Occipital lobe (tissue), 2 donors: ENCODE measurements around the gene KRTAP1-5. TPM values are rescaled to one million over a fixed set of nuclear protein-coding genes. Genes with fewer than 3 reads are reported as not detected.
"Not testable (repeated sequence)": the region's sequence is repeated elsewhere in the genome, so short reads cannot be mapped to it uniquely, and the experiment has no call there.

Experiments used
- DNase-seq: peaks from one replicate; lab custom pipeline; 2025; lab: John Stamatoyannopoulos, UW
- total RNA-seq: library from RNA; depleted of rRNA; stranded (reverse); fragments of >200 nt; gene quantifications from one replicate; pipeline ENCODE4 v1.2.3, GENCODE V29; 2014

The KRTAP1-5 gene
- total RNA-seq, 1 donor from 2014 or later = not detected

DNA sequence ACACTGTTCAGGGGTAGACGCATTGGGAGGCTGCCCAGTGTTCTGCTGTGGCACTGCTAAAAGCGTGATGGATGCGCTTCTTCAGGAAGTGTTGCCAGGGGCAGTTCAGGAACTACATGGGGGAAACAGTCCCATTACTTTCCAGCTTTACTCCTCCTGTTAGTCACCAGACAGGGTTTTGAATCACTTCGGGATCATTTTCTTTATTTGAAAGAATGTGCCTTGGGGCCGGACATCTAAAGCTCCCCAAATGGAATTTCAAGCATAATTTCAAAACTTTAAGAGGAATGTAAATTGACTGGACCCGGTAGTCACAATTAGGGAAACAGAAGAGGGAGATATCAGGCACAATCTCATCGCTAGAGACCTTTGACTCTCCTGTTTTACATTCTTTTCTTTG lies 21.4 kb upstream of the KRTAP1-5 start:
- DNase-seq = no peak

DNA sequence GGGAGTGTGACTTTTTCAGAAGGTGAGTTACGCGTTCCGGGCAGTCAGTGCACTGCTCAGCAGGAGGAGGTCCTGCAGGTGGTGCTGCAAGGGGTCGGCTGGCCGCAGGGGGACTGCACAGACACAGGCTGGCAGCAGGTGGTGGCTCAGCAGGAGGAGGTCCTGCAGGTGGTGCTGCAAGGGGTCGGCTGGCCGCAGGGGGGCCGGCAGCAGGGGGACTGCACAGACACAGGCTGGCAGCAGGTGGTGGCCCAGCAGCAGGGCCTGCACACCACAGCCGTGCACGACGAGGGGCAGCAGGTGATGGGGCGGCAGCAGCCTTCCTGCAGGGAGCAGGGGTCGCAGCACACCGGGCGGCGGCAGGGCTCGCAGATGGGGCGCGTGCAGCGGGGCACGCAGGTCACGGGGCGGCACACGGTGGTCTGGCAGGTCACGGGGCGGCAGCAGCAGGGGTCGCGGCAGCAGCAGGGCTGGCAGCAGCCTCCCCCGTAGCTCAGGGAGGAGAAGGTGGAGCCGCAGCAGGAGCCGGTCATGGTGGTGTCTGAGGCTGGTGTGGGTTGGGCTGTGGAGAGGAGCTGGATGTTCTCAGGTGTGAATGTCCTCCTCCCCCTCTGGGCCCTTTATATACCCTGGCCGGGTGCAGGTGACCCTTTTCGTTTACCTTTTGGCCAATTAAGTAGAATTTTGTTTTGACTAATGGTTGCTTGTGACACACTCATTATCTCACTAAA lies 19.9 kb upstream of the KRTAP1-5 start, which contains the start of gene KRTAP2-1:
KRTAP2-1 (minus strand) TSS at position 582 of the 731 bp plus-strand sequence; CDS start at position 533, 49 bp downstream.
- DNase-seq = not testable (repeated sequence)

DNA sequence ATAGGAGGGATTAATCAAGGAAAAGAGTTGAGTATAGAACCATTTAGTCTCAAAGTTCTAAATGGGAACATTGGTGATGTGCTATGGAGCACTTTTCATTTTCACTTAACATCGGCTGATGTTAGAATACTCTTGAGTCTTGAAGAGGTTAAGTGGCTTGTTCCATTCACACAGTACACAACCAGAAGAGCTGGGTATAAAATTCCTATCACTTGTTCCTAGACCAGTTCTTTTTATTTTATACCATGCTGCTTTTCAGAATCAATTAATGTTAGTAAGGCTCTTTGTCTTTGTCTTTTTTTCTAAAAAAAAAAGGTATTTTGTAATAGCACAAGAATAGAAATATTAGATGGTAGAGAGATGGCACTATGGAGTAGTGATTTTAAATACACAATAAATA lies 15.9 kb upstream of the KRTAP1-5 start:
- DNase-seq = no peak

DNA sequence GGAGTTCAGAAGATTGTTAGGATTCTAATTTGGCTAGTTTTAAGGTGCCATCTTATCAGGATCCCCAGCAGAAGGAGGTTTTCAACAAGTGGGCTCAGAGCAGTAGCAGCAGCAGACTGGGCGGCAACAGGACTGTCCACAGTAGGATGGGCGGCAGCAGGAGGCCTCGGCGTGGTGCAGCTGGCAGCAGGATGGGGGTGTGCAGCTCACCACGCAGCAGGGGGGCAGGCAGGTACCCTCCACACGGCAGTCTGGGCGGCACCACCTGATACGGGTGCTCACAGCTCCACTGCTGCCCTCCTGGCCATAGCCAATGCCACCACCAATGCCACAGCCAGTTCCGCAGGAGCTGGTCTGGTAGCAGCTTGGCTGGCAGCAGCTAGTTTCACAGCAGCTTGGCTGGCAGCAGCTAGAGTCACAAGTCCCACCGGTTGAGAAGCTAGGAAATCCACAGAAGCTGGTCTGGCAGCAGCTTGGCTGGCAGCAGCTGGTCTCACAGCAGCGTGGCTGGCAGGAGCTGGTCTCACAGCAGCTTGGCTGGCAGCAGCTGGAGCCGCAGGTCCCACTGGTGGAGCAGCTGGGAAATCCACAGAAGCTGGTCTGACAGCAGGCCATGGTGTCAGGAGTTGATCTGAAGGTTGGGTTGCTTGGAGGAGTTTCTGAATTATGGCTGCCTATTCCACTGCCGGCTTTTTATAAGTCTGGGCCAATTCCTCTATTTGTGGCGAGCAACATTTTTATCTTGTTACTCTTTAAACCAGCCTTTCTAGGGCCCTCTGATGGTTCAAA lies 14.0 kb upstream of the KRTAP1-5 start, which contains the start of gene KRTAP1-1:
KRTAP1-1 (minus strand) TSS at position 668 of the 789 bp plus-strand sequence; CDS start at position 615, 53 bp downstream.
- DNase-seq = not testable (repeated sequence)

DNA sequence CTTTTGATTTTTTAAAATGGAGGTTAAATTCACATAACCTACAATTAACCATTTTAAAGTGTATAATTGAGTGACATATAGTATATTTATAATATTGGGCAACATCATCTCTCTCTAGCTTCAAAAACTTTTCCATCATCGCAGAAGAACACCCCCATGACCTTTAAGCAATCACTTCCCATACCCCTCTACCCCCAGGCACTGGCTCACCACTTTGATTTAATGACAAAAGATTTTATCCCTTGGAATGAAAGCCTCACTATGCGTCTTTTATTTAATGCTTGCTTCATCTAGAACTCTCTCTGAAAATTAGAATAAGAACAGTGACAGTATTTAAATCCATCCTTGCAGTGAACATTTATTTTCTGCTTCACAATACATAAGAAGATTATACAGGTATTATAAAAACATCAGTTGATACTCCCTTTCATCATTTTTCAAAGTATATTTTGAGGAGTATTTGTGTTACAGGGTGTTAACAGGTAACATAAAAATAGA lies 10.9 kb upstream of the KRTAP1-5 start:
- no peak for DNase-seq

DNA sequence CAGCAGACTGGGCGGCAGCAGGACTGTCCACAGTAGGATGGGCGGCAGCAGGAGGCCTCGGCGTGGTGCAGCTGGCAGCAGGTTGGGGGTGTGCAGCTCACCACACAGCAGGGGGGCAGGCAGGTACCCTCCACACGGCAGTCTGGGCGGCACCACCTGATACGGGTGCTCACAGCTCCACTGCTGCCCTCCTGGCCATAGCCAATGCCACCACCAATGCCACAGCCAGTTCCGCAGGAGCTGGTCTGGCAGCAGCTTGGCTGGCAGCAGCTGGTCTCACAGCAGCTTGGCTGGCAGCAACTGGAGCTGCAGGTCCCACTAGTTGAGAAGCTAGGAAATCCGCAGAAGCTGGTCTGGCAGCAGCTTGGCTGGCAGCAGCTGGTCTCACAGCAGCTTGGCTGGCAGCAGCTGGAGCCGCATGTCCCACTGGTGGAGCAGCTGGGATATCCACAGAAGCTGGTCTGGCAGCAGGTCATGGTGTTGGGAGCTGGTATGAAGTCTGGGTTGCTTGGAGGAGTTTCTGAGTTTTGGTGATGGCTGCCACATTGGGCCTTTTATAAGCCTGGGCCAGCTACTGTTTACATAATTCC lies 7.4 kb upstream of the KRTAP1-5 start, which contains the start of gene KRTAP1-3:
KRTAP1-3 (minus strand) TSS at position 529 of the 590 bp plus-strand sequence; CDS start at position 476, 53 bp downstream.
- not testable (repeated sequence) for DNase-seq

DNA sequence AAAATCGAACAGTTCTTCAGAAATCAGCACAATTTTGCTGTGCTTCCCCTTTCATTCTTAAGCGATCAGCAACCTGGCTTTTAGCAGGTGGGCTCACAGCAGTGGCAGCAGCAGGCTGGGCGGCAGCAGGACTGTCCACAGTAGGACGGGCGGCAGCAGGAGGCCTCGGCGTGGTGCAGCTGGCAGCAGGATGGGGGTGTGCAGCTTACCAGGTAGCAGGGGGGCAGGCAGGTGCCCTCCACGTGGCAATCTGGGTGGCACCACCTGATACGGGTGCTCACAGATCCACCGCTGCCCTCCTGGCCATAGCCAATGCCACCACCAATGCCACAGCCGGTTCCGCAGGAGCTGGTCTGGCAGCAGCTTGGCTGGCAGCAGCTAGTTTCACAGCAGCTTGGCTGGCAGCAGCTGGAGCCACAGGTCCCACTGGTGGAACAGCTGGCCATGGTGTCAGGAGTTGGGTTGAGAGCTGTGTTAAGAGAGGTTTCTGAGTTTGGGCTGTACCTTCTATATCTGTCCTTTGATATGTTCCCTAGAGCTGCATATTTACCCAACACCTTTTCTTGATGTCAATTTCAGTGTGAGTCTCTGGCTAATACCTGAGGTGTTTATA lies 2.7 kb upstream of the KRTAP1-5 start, which contains the start of gene KRTAP1-4:
KRTAP1-4 (minus strand) TSS at position 563 of the 613 bp plus-strand sequence; CDS start at position 446, 117 bp downstream.
- no peak for DNase-seq

DNA sequence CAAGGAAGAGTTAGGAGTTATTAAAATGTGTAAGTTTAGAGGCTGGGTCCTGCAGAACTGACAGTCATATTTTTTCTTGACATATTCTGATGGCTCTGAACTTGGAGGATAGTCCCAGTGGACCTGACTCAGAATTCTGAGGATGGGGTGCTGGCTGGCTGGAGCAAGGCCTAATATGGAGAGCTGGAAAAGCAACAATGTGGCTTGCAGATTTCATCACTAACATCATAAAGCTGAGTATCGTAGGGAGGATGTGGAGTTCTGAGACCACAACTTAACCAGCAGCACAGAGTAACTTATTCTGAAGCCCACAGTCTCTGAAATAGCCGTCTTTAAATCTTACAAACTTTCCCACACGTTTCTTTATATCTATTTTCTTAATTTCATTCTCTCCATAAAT lies 2.3 kb downstream of the KRTAP1-5 start:
- DNase-seq = no peak

DNA sequence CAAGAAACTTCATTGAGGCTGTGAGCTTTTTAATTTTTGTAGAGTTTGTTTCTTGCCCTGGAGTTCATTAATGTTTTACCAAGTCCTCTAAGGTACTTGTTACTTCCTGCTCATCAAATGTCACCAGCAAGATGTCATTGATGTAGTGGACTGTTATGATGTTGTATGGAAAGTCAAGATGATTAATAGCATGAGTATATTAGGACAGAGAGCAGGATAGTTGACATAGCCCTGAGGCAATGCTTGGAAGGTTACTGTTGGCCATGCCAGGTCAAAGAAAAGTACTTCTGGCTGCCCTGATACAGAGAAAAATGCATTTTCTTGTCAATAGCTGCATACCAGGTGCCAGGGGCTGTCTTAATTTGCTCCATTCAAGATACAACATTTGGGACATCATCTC lies 6.7 kb downstream of the KRTAP1-5 start:
- no peak for DNase-seq

DNA sequence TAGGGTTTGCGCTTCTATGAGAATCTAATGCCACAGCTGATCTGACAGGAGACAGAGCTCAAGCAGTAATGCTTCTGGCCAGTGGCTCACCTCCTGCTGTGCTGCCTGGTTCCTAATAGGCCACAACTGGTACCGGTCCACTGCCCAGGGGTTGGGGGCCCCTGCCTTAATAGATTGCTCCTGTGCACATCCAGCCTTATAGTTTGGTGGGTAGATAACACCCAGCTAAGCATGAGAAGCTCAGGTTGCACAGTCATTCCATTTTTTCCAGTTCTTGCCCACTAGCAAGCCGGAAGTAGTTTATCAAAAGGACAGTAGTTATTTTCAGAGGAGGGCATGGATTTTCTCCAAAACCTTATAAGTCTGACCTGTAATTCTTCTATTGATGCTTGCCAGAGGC lies 7.6 kb downstream of the KRTAP1-5 start:
- DNase-seq = no peak

DNA sequence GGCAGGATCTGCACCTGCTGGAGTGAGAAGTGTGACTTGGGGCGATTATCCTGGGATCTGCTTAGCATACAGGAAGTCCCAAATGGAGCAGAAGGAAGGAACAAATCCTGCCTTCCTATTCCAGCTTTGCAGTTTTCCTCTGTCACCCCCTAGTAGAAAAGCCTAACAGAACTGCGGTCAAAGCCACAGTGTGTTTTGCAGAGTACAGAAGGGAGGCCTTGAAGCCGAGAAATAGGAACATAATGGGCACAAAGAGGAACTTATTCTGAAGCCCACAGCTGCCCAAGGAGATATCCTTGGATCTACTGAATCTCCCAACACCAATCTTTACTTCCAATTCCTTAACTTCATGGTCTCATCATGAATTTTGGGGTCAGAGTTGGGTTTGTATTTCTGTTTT lies 8.5 kb downstream of the KRTAP1-5 start:
- DNase-seq = no peak

DNA sequence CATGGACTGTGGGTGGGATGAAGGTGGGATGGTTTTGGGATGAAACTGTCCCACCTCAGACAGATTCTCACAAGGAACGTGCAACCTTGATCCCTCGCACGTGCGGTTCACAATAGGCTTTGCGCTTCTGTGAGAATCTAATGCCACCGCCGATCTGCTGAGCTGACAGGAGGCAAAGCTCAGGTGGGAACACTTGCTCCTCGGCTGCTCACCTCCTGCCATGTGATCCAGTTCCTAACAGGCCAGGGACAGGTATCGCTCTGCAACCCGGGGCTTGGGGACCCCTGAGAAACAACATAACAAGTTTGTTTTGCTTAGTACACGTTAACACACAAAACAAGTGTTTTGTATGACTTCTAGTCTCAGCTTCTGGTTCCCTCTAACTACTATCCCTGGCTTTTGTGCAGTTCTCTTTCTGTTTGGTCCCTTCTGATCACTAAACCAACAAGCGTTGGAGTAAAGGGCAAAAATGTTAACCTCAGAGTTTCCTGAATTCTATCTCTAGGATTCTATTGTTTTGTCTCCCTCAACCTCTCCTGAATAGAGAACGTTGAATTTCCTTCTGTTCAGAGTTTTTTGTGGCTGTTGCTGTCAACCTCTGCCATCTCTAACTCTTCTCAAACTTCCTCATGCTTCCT lies 10.3 kb downstream of the KRTAP1-5 start:
- DNase-seq = no peak

DNA sequence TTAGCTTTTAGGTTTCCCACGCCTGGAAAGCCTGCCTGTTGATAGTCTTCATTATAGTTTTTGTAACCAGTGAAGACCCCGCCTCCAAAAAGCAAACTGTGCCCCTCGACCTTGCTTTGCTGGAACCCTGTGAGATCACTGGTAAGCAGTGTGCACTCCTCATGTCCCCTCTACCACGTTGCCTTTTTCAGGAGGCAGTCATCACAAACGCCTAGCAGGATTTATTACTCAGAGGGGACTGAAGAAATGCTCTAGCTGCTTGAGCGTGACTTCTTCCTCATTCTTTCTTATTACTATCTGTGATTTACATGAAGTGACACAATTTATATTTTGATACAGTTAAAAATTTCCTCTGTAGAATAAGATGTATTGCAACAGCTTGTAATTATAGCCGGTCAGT lies 11.6 kb downstream of the KRTAP1-5 start:
- DNase-seq = no peak

DNA sequence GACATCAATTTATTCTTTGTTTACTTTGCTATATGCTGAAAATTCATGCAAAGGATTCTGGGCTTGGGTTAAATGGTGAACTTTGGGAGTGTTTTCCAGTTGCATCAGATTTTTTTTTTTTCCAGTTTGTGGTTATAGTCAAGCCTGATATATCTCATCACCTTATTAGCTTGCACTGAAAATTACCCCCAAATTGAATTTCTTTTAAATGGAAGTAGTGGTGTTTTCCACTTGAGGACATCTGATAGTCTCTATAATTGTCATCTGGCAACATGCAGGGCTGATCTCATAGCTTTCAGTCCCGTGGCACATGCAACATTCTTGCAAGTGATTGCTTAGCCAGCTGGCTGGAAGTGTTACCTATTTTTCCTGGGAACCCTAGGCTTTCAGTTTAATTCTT lies 13.4 kb downstream of the KRTAP1-5 start:
- no peak for DNase-seq

DNA sequence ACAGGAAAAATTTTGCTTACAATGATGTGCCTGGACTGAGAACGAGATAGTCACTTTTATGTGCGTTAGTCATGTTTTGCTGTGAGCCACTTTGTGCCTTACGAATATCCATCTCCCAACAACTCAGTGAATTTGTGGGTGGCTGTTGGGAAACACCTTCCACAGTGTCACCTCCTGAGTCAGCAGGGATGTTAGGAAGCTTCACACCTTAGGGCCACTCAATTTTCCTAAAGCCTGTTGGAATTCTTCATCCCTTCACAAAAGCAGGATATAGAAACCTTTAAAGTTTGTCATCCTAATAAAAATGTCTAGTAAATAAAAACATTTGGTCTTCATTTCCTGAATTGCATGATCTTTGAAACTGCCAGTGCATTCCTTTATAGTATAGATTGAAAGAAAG lies 13.8 kb downstream of the KRTAP1-5 start:
- DNase-seq = no peak

DNA sequence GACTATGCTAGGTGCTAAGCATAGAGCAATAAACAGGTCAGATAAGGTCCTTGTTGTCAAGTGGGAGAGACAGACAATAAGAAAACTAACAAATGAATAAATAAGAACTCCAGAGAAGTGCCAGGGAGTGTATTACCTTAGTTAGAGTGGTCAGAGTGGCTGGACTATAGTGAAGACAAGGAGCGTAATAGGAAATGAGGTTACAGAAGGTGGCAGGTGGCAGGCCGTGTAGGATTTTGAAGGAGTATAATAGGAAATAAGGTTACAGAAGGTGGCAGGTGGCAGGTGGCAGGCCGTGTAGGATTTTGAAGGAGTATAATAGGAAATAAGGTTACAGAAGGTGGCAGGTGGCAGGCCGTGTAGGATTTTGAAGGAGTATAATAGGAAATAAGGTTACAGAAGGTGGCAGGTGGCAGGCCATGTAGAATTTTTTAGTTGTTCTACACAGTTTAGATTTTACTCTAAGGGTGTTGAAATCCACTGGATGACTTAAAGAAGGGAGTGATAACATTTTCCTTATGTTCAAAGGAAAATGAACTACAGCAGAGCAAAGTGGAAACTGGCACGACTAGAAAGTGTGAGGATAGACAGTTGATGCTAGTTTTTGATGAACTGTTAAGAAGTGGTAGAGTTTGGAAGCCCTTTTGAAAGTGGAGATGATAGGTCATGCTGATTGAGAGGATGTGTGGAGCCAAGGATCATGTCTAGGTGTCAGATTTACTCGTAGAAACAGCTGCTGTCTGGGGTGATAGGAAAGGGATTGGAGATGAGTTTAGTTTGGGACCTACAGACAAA lies 14.5 kb downstream of the KRTAP1-5 start:
- no peak for DNase-seq

DNA sequence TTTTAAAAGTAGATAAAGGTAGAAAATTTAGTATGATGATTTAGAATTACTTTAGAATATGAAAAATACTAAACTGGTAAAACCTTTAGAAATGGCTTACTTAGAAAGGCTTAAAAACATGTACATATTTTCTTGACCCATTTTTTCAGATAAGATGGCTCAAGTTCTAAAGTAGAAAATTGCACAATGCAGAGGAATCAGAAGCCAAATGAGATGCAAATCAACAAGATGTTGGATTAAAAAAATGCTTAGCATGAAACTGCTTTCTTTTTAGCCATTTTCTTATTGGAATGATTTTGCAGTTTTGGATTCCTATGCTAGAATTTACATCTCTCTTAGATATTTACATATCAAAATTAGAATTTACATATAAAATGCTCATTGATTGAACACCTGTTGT lies 16.6 kb downstream of the KRTAP1-5 start:
- DNase-seq = no peak

DNA sequence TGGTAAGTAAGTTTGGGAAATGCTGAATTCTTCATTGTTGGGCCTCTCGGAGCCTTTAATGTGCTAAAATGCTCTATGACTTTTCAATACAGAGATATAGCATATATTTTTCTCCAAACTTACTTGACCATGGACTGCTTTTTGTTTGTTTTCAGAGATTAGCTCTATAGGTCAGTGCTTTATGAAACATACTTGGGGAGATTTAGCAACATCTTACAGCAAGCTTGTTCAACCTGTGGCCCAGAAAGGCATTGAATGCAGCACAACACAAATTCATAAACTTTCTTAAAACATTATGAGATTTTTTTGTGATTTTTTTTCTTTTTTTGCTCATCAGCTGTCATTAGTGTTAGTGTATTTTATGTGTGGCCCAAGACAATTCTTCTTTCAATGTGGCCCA lies 17.1 kb downstream of the KRTAP1-5 start:
- no peak for DNase-seq

DNA sequence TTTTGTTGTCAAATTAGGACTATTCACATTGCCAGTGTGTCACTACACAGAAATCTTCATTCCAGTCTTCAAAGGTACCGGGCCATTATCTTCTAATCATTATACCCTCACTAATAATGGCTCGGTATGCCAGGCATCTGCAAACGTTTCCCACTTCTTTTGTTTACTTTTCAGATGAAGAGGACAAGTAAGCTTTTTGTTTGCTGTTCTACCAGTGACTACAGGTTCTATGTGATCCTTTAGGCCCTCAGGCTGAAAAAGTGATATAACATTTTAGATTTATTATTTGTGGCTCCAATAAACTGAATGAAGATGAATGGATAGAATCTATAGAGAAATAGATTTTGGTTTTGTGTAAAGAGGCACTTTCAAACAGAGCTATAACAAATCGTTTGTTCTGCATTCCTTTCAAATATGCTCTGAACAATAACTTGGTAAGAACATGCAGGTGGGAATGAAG lies 17.7 kb downstream of the KRTAP1-5 start:
- no peak for DNase-seq

DNA sequence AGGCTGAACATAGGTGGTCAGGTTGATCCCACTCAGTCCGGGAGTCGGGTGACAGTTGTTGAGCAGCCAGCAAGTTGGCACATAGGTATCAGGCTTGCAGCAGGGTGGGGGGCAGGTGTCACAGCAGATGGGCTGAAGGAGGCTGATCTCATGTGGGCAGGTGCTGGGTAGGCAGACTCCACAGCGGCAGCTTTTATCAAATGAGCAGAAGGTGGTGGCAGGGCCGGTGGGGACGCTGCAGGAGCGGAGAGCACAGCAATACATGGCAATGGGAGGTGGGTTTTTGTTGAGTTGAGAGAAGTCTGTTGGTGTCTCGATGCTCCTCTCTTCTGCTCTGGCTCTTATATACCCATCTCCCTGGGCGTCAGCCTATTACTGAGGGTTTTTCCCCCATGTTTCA lies 18.2 kb downstream of the KRTAP1-5 start, which contains the start of gene KRTAP3-1:
KRTAP3-1 (minus strand) TSS at position 318 of the 400 bp plus-strand sequence; CDS start at position 264, 54 bp downstream.
- no peak for DNase-seq
